HG03139 (cell line): ENCODE data around the gene EBI3.
"Not testable (repeated sequence)": the region's sequence is repeated elsewhere in the genome, so short reads cannot be mapped to it uniquely, and the experiment has no call there.

Source experiments
- ATAC-seq: cut with Tn5 transposase; IDR thresholded peaks from one replicate; pipeline ENCODE4 v1.9.1; 2021; ENCODE audit not compliant: unreplicated experiment

The EBI3 gene

DNA sequence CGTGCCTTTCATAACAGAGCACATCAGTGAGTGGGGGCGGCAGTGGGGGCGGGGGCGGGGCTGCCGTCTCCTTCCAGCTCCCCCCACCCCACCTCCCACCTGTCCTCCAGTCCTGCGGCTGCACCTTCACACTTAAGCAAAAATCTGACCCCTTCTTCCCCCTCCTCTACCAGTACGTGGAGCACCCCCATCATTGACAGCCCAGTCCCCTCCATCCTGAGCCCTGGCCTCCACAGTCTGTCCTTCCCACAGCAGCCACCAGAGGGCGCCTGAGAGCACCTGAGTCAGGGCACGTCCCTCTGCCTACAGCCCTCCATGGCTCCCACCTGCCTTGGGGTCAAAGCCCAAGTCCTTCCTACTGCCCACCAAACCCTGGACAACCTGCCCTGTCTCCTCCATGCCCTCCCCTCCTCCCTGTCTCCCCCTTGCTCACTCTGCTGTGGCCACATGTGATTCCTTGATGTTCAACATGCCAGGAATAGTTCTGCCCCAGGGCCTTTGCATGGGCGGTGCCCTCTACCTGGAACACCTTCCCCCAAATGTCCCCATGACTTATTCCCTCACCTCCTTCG, 4.0 kb downstream of the EBI3 start:
- ATAC-seq: no peak

DNA sequence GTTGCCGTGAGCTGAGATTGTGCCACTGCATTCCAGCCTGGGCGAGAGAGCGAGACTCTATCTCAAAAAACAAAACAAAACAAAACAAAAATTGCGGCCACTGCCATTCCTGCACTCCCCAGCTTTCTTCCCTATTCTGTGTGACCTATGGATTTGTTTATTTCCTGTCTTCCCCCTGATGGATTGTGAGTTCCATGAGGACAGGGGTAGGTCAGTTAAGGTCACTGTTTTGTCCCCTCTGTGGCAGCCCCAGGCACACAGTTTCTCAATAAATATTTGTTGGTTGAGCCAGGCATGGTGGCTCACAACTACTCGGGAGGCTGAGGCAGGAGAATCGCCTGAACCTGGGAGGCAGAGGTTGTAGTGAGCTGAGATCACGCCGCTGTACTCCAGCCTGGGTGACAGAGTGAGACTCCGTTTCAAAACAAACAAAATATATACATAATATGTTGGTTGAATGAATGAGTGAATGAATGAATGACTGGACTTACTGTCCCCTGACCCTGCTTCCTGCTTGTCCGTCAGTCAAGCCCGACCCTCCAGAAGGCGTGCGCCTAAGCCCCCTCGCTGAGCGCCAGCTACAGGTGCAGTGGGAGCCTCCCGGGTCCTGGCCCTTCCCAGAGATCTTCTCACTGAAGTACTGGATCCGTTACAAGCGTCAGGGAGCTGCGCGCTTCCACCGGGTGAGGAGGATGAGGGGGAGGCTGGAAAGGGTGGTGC, 5.0 kb downstream of the EBI3 start:
- no peak for ATAC-seq

DNA sequence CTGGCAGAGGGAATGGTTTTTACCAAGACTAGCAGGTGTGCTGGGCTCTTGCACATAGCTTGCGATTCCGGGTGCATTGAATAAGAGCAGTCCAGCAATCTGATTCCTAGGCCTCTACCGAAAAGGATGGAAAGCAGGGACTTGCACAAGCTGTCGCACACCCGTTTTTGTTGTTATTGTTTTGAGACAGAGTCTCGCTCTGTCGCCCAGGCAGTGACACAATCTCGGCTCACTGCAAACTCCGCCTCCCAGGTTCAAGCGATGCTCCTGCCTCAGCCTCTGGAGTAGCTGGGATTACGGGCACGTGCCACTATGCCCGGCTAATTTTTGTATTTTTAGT, 5.5 kb downstream of the EBI3 start:
- no peak for ATAC-seq

DNA sequence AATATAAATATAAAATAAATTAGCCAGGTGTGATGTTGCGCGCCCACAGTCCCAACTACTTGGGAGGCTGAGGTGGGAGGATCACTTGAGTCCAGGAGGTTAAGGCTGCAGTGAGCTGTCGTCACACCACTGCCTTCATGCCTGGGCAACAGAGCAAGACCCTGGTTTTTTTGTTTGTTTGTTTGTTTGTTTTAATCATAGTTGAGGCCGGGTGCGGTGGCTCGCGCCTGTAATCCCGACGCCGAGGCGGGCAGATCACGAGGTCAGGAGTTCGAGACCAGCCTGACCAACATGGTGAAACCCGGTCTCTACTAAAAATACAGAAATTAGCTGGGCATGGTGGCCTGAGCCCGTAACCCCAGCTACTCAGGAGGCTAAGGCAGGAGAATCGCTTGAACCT, 8.2 kb downstream of the EBI3 start:
- ATAC-seq: not testable (repeated sequence)

DNA sequence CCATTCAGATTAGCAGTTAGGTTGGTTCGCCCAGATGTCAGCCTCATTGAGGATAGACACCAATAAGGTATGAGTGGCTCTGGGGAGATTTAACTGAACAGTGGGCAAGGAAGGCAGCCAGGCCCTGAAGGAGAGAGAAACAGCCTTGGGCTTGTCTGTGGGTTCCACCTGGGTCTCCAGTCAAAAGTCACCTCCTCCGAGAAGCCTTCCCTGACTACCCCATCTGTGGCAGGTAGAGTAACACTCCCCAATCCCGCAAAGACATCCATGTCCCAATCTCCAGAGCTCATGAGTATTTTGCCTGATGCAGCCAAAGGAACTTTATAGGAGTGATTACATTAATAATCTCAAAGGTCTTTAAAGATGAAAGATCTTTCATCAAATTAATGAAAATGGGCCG, 9.5 kb downstream of the EBI3 start:
- ATAC-seq: no peak

DNA sequence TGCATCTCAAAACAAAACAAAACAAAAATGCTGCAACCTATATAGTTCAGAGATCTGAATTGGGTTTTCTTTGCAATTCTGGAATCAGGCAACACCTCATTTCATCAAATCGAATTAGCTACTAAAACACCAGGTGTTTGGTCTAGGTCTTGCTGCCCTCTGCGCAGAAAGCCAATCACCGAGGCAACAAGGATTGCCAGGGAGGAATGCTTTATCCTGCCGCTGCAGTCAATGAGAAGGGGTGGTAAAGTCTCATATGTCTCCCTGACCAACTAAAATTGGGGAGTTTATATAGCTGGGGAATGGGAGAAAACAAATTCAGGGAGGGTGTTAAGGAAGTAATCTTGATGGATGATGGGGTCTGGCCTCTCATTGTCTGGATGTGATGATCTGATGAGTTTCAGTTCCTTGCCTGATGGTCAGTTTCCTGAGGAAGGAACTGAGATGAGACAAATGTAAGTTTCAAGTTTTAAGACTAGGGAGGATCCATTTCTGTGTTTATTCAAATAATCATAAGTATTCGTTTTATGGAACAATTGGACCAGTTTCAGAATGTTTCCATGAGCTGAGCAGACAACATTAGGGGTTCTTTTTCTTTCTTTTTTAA, 12.6 kb downstream of the EBI3 start:
- ATAC-seq: no peak

DNA sequence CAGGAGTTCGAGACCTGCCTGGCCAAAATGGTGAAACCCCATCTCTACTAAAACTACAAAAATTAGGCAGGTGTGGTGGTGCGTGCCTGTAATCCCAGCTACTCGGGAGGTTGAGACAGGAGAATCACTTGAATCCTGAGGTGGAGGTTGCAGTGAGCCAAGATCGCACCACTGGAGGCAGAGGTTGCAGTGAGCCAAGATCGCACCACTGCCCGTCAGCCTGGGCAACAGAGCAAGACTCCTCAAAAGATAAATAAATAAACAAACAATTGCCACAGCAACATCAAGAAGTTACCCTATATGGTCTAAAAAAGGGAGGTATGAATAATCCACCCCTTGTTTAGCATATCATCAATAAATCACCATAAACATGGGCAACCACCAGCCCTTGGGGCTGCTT, 16.6 kb downstream of the EBI3 start:
- ATAC-seq: not testable (repeated sequence)

DNA sequence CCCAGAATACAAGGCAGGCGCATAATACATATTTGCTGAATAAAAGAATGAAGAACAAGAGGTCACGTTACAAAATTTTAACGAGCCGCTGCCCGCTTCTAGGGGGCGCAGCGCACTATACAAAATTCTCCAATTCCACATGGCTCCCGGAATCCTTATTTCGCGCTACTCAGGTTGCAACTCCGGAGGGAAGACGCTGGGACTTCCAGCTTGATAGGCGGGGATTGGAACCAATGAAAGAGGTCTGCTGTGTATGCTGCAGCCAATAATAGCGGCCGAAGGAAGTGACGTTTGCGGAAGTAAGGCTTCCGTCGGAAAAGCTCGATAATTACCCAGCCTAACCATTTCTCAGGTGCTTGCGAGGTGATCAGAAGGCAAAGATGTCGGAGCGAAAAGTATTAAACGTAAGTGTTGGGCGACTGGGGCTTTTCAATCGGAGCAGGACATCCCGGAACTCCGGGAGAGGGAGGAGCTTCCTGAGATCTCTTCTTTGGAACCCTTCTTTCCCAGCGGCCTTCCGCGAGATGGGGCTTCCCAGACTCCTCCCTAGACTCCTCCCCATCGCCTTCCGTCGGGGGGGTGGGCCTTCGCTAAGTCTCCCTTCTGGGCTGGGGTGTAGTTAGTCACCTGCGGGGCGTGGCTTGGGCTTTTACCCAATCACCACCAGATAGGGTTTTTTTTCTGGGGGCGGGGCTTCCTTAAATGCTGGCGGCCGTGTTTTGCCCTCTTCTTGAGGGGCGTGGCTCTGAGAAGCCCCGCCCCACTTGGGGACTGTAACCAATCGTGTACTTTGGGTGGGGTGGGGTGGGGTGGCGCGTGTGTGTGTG, 17.7 kb downstream of the EBI3 start, which contains the start of gene YJU2:
YJU2 (plus strand) TSS at position 314 of the 827 bp plus-strand sequence; CDS start at position 381, 67 bp downstream.
- peak; percentile 85 for ATAC-seq

DNA sequence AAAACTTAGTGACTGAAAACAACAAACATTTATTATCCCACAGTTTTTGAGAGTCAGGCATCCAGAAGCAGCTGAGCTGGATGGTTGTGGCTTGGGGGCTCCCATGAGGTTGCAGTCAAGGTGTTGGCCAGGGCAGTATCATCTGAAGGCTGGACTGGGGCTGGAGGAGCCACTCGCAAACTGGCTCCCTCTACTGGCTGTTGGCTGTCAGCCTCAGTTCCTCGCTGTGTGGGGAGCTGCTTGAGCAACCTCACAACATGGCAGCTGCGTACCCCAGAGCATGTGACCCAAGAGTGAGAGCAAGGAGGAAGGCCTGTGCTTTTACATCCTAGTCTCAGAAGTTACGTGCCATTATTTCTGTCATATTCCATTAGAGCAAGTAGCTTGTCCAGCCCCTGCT, 27.2 kb downstream of the EBI3 start:
- no peak for ATAC-seq

DNA sequence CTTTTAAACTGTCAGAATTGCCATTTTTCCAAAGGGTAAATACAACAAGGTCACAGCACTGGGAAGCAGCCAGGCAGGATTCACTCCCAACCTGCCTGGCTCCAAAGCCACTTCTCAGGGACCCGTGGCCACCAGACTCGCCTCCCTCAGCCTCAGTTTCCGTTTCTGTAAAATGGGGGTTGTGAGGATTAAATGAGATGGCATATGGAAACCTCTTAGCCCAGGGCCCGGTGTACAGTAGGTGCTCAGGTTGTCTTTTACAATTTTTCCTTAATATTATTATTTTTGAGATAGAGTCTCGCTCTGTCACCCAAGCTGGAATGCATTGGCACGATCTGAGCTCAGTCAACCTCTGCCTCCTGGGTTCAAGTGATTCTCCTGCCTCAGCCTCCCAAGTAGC, 27.7 kb downstream of the EBI3 start:
- no peak for ATAC-seq

DNA sequence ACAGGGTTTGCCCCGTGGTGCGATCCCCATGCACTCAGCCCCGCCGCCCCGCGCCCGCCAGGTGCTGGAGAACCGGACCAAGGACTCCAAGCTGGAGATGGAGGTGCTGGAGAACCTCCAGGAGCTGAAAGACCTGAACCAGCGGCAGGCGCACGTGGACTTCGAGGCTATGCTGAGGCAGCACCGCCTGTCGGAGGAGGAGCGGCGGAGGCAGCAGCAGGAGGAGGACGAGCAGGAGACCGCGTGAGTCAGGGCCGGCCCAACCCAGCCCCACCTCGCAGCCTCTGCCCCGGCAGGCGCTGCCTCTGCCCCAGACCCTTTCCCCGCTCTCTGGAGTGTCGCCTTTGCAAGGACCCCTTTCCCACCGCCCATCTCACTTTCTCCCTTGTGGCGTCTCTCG, 28.9 kb downstream of the EBI3 start:
- ATAC-seq: no peak

DNA sequence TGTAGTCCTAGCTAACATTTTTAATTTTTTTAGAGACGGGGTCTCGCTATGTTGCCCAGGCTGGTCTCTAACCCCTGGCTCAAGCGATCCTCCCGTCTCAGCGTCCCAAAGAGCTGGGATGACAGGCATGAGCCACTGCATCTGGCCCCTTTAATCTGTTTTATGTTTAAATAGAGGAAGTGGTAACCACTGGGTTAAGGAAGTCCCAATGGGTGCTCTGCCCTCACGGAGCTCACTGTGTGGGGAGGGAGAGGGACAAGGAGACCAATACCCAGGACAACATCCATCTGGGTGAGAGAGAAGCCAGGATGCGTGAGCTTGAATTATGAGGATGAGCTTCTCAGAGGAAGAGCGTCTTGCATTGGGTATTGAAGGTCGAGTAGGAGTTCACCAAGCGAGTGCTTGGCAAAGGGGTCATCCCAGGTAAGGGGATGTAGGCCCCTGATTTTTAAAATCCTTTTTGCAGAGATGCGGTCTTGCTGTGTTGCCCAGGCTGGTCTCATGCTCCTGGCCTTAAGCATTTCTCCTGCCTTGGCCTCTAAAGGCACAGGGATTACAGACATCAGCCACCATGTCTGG, 31.4 kb downstream of the EBI3 start:
- no peak for ATAC-seq

DNA sequence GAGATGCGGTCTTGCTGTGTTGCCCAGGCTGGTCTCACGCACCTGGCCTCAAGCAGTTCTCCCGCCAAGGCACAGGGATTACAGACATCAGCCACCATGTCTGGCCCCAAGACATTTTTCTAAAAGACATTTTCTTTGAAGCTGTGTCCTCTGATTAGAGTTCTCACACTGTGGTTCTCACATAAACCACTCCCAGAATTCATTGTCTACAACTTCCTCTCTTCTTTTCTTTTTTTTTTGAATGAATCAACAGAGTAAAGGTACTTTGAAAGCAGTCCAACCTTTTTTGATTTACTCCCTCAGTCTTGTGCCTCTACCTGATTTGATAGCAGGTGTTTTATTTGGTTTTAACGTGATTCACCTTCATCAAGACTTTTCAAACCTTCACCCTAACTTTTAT, 35.5 kb downstream of the EBI3 start:
- ATAC-seq: no peak

DNA sequence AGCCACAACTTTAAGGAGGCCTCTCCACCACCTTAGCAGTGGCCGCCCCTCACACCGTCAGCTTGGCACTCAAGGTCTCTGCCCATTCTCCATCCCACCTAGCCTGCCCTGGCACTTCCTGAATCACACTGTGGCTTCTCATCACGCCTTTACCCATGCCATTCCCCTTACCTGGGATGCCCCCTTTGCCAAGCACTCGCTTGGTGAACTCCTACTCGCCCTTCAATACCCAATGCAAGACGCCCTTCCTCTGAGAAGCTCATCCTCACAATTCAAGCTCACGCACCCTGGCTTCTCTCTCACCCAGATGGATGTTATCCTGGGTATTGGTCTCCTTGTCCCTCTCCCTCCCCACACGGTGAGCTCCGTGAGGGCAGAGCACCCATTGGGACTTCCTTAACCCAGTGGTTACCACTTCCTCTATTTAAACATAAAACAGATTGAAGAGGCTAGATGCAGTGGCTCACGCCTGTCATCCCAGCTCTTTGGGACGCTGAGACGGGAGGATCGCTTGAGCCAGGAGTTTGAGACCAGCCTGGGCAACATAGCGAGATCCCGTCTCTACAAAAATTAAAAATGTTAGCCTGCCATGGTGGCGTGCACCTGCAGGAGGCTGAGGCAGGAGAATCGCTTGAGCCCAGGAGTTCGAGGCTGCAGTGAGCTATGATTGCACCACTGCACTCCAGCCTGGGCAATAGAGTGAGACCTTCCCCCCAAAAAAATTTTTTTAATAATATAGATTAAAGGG, 37.1 kb downstream of the EBI3 start:
- no peak for ATAC-seq

DNA sequence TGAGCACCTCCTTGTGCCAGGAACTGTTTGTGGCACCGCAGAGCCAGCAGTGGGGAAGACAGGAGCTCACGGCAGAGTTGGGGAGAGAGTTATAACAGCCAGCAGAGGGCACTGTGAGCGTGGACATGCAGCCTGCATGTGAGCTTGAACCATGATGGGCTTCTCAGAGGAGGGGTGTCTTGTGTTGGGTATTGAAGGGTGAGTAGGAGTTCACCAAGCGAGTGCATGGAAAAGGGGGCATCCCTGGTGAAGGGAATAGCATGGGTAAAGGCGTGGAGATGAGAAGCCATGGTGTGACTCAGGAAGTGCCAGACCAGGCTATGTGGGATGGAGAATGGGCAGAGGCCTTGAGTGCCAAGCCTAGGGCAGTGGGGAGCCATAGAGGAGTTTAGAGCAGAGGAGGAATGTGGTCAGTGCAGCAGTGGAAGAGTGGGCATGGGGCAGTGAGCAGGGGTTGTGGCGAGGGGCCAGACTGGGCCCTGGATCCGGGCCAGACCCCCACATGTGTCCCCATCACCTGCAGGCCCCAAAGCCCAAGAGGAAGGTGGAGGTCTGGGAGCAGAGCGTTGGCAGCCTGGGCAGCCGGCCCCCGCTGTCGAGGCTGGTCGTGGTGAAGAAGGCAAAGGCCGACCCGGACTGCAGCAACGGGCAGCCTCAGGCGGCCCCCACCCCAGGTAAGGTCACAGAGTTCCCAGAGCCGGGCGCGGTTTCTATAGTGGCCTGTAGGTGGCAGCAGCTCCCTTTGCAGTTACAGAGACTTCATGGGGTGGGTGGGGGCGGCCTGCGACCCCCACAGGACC, 38.0 kb downstream of the EBI3 start:
- no peak for ATAC-seq

DNA sequence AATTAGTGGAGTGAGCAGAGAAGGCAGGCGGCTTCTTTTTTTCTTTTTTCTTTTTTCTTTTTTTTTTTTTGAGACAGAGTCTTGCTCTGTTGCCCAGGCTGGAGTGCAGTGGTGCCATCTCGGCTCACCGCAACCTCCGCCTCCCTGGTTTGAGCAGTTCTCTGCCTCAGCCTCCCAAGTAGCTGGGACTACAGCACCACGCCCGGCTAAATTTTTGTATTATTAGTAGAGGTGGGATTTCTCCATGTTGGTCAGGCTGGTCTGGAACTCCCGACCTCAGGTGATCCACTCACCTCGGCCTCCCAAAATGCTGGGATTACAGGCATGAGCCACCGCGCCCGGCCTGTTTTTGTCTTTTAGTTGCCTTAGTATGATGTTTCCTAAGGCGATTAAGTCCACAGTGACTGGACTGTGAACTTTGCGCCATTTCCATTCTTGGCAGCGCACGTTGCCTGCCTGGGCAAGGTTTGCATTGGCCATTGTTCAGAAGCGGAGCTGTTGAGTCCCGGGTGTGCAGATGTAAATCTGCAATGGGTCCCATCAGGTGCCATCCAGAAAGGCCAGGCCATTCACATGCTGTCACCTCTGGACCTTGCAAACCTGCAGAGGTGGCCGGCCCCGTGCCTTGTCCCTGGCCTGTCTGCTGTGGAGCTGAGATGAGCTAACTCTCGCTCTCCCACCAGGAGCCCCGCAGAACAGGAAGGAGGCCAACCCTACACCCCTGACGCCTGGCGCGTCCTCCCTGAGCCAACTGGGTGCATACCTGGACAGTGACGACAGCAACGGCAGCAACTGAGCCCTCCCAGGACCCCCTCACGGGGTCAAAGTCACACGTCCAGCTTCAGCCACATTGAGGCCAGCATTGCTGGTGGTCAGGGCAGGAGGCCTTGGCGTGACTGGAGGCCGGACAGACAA, 38.8 kb downstream of the EBI3 start:
- no peak for ATAC-seq

DNA sequence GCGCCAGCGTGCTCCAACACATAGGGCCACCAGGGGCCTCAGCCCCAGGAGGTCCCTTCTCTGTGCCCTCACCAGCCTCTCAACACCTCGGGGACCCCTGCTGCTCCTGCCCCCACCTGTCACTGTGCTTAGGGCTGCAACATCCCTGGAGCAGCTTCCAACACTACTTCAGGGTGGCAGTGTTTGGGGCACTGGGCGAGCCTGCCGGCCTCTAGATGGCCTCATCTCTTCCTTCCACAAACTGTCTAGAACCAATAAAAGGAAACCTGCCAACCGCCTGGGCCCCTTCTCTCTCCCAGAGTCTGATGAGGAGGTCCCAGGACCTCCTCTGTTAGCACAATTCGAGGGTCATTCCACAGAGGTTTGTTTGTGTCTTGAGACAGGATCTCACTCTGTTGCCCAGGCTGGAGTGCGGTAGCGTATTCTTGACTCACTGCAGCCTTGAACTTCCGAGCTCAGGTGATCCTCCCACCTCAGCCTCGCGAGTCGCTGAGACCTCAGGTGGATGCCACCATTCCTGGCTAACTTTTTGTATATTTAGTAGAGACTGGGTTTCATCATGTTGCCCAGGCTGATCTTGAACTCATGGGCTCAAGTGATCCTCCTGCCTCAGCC, 39.6 kb downstream of the EBI3 start:
- no peak for ATAC-seq

DNA sequence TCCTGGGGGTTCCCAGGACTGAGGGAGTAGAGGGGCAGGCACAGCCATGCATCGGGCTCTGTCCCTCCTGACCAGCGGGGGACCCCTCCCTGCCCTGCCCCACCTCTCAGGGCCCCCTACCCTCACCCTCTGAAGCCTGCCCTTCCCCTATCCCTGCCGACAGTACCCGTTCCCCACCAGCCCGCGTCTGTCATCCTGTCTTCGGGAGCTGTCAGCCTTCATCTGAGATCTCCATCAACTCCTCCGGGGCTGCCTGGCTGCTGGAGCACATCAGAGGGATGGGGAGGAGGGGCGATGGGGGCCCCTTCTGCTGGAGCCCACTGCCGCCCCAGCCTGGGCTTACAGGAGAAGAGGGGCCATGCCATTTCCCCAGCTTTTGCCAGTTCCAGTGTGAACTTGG, 43.6 kb downstream of the EBI3 start:
- no peak for ATAC-seq
